Hepatocyte (in vitro differentiated cells): ENCODE data around the gene SDK1. TPM values are rescaled to one million over a fixed set of nuclear protein-coding genes. Genes with fewer than 3 reads are reported as not detected.

Source experiments
- DNase-seq: peaks from one replicate; pipeline ENCODE4 v3.0.0-alpha.2; 2016; ENCODE audit warnings: low spot score
- H2AFZ ChIP-seq: fragments of 200-600 bp; sonication (generic); 2 replicates; pipeline ENCODE4 v1.6.0; 2016; ENCODE audit warnings: antibody characterized with exemption, mild to moderate bottlenecking
- H3K27ac ChIP-seq: fragments of 200-600 bp; sonication (generic); 2 replicates; pipeline ENCODE4 v1.5.1; 2016; ENCODE audit warnings: mild to moderate bottlenecking
- H3K27me3 ChIP-seq: fragments of 200-600 bp; sonication (generic); 2 replicates; pipeline ENCODE4 v1.6.1; 2016
- H3K36me3 ChIP-seq: fragments of 200-600 bp; sonication (generic); replicated peaks from 2 replicates; pipeline ENCODE4 v1.5.1; 2016; ENCODE audit warnings: low read depth; ENCODE audit not compliant: insufficient read depth
- H3K4me1 ChIP-seq: fragments of 200-600 bp; sonication (generic); 2 replicates; pipeline ENCODE4 v1.5.1; 2016; ENCODE audit warnings: mild to moderate bottlenecking, moderate library complexity; ENCODE audit not compliant: insufficient read depth
- H3K4me2 ChIP-seq: fragments of 200-600 bp; sonication (generic); 2 replicates; pipeline ENCODE4 v1.6.0; 2016
- H3K4me3 ChIP-seq: fragments of 200-600 bp; sonication (generic); 2 replicates; pipeline ENCODE4 v1.5.1; 2016; ENCODE audit warnings: mild to moderate bottlenecking
- H3K79me2 ChIP-seq: fragments of 200-600 bp; sonication (generic); 2 replicates; pipeline ENCODE4 v1.6.0; 2017; ENCODE audit warnings: mild to moderate bottlenecking
- H3K9me2 ChIP-seq: fragments of 200-600 bp; sonication (generic); replicated peaks from 2 replicates; pipeline ENCODE4 v1.6.0; 2017; ENCODE audit warnings: mild to moderate bottlenecking; ENCODE audit not compliant: insufficient read depth
- H3K9me3 ChIP-seq: fragments of 200-600 bp; sonication (generic); 2 replicates; pipeline ENCODE4 v1.5.1; 2016; ENCODE audit warnings: low read depth, mild to moderate bottlenecking
- H4K20me1 ChIP-seq: fragments of 200-600 bp; sonication (generic); 2 replicates; pipeline ENCODE4 v1.6.0; 2016; ENCODE audit warnings: mild to moderate bottlenecking; ENCODE audit not compliant: insufficient read depth, poor library complexity, severe bottlenecking
- CTCF ChIP-seq: fragments of 200-600 bp; sonication (generic); IDR thresholded peaks from 2 replicates; pipeline ENCODE4 v1.5.1; 2016; ENCODE audit warnings: antibody characterized with exemption, mild to moderate bottlenecking; ENCODE audit not compliant: poor library complexity
- EZH2 ChIP-seq: fragments of 200-600 bp; sonication (generic); IDR thresholded peaks from 2 replicates; pipeline ENCODE4 v1.6.1; 2016; ENCODE audit warnings: antibody characterized with exemption, mild to moderate bottlenecking, borderline replicate concordance
- EZH2phosphoT487 ChIP-seq: fragments of 200-600 bp; sonication (generic); IDR thresholded peaks from one replicate; pipeline ENCODE4 v1.6.1; 2018; ENCODE audit warnings: antibody characterized with exemption, mild to moderate bottlenecking, low read depth, moderate library complexity; ENCODE audit not compliant: unreplicated experiment, severe bottlenecking
- WGBS: methylation state at CpG from one replicate; pipeline ENCODE4 v1.1.6; 2016; ENCODE audit warnings: low lambda C conversion rate; ENCODE audit errors: missing lambda C conversion rate; 5-methylcytosine and 5-hydroxymethylcytosine counted together
- polyA plus RNA-seq: library from polyadenylated mRNA; unstranded; fragments of >200 nt; fragmentation: Nextera tagmentation; extraction: Ambion mirVana; gene quantifications from 2 replicates; pipeline ENCODE4 v1.2.1, GENCODE V29; 2016
- total RNA-seq: library from RNA; depleted of rRNA; stranded (reverse); fragments of >200 nt; gene quantifications from 2 replicates; pipeline ENCODE4 v1.2.3, GENCODE V29; 2014

The SDK1 gene
- total and polyA plus RNA-seq, 2 experiments from 2014 or later = 4.3 to 10.0 TPM

GRCh38 chr7:4227105-4228010 is 926.3 kb downstream of the SDK1 start:
- no peaks in the 10 kb centered on the region for H4K20me1 ChIP-seq
- no peaks in the 10 kb centered on the region for H3K9me2 ChIP-seq
- 70% methylated on average over 22 of the region's 22 CpGs for WGBS
- H3K4me3 ChIP-seq = no peak overlapping the region
- no peaks in the 10 kb centered on the region for H3K36me3 ChIP-seq
- H3K4me1 ChIP-seq = no peaks in the 10 kb centered on the region
- no peak overlapping the region for H2AFZ ChIP-seq
- no peaks in the 10 kb centered on the region for H3K79me2 ChIP-seq
- DNase-seq = peak; percentile 26
- TF ChIP-seq EZH2phosphoT487 = no peak
- no peak for TF ChIP-seq EZH2
- TF ChIP-seq CTCF = no peak
- H3K9me3 ChIP-seq = no peaks in the 10 kb centered on the region
- no peak overlapping the region for H3K4me2 ChIP-seq
- no peaks in the 10 kb centered on the region for H3K27me3 ChIP-seq
- no peak overlapping the region for H3K27ac ChIP-seq

GRCh38 chr7:4230352-4230751 is 929.3 kb downstream of the SDK1 start:
- Histone ChIP-seq H3K4me3 (no peak overlapping the region), H3K79me2 (no peaks in the 10 kb centered on the region), H3K9me2 (no peaks in the 10 kb centered on the region), H4K20me1 (no peaks in the 10 kb centered on the region), H2AFZ (no peak overlapping the region), H3K27ac (no peak overlapping the region), H3K4me1 (no peaks in the 10 kb centered on the region), H3K36me3 (no peaks in the 10 kb centered on the region), H3K4me2 (no peak overlapping the region), H3K9me3 (no peaks in the 10 kb centered on the region), H3K27me3 (no peaks in the 10 kb centered on the region)
- no peak for TF ChIP-seq EZH2phosphoT487
- TF ChIP-seq EZH2 = no peak
- TF ChIP-seq CTCF = no peak
- no peak for DNase-seq

- DNase-seq = no peak
- Histone ChIP-seq H3K79me2 (no peaks in the 10 kb centered on the region), H3K4me2 (no peak overlapping the region), H3K4me1 (no peaks in the 10 kb centered on the region), H3K27me3 (no peaks in the 10 kb centered on the region), H3K36me3 (no peaks in the 10 kb centered on the region), H3K9me2 (no peaks in the 10 kb centered on the region), H3K9me3 (no peaks in the 10 kb centered on the region), H3K4me3 (no peak overlapping the region), H4K20me1 (no peaks in the 10 kb centered on the region), H2AFZ (no peak overlapping the region), H3K27ac (no peak overlapping the region)
- TF ChIP-seq CTCF (no peak), EZH2phosphoT487 (no peak), EZH2 (no peak)
- WGBS = 93% methylated on average over 14 of the region's 15 CpGs
These were observed 932.1 kb downstream of the SDK1 start for GRCh38 chr7:4233146-4233545.
